Aorta (tissue), 5 donors: ENCODE results near the gene PCNX3. TPM values are rescaled to one million over a fixed set of nuclear protein-coding genes. Genes with fewer than 3 reads are reported as not detected.
A peak's percentile ranks its signal among the peaks of the same experiment; 100 is the strongest.
"Not testable (repeated sequence)": the region's sequence is repeated elsewhere in the genome, so short reads cannot be mapped to it uniquely, and the experiment has no call there.

ENCODE experiments used
- ATAC-seq: fragments of 200-7000 bp; cut with Tn5 transposase; one replicate; pipeline ENCODE4 v1.9.1; 2022; ENCODE audit warnings: moderate library complexity; ENCODE audit not compliant: low FRiP score
- DNase-seq, 2 donors: peaks; one replicate each; pipeline ENCODE4 v3.0.0-alpha.2; 2020
- H3K27ac ChIP-seq, 2 donors: one replicate each; pipeline ENCODE4 v1.5.1; 2013; ENCODE audit warnings: low read length in 2 of 2, mild to moderate bottlenecking in 2 of 2, moderate library complexity in 2 of 2, control low read depth in 1 of 2, inconsistent platforms in 1 of 2, low read depth in 1 of 2
- H3K27me3 ChIP-seq, 2 donors: one replicate each; pipeline ENCODE4 v1.6.1; 2013; ENCODE audit warnings: control low read depth in 1 of 2, low read length in 1 of 2, mild to moderate bottlenecking in 1 of 2, moderate library complexity in 1 of 2; ENCODE audit not compliant: insufficient read depth in 2 of 2, control insufficient read depth in 1 of 2
- H3K36me3 ChIP-seq, 2 donors: one replicate each; pipeline ENCODE4 v1.6.1; 2013; ENCODE audit warnings: control low read depth in 1 of 2, low read length in 1 of 2, mild to moderate bottlenecking in 1 of 2; ENCODE audit not compliant: insufficient read depth in 2 of 2, control insufficient read depth in 1 of 2
- H3K4me1 ChIP-seq, 2 donors: one replicate each; pipeline ENCODE4 v1.6.1; 2013; ENCODE audit warnings: low read length in 2 of 2, control low read depth in 1 of 2, mild to moderate bottlenecking in 1 of 2, moderate library complexity in 1 of 2; ENCODE audit not compliant: insufficient read depth in 2 of 2, control insufficient read depth in 1 of 2
- H3K4me3 ChIP-seq, 2 donors: one replicate each; pipeline ENCODE4 v1.5.1; 2013; ENCODE audit warnings: low read length in 2 of 2, control low read depth in 1 of 2, mild to moderate bottlenecking in 1 of 2
- H3K9me3 ChIP-seq: one replicate; pipeline ENCODE4 v1.6.1; 2013; ENCODE audit warnings: mild to moderate bottlenecking, low read length; ENCODE audit not compliant: control insufficient read depth
- WGBS, 2 donors: extraction: QIAGEN DNeasy Blood & Tissue Kit; methylation state at CpG; one replicate each; pipeline ENCODE4 v1.1.7; 2013; 5-methylcytosine and 5-hydroxymethylcytosine counted together
- intact Hi-C, 2 donors: fragments of 100-400 bp; cut with DNase I; formaldehyde crosslinking; loops; one replicate each; pipeline versions ENCODE4 v1.14.2 to v1.15.0; 2022
- polyA plus RNA-seq, 2 donors: library from polyadenylated mRNA; stranded (reverse); fragments of 200-250 nt; gene quantifications; one replicate each; pipeline ENCODE4 v1.2.3, GENCODE V29; 2013
- total RNA-seq, 2 donors: library from RNA; stranded (reverse); fragmentation: NEBNext Ultra II Directional; extraction: Animal tissue kit (Norgen Biotek cat#: 25700); gene quantifications; one replicate each; pipeline ENCODE4 v1.2.1, GENCODE V29; 2021
- donor health status: healthy with polysubstance abuse.
- donor health status: Bipolar disorder and iron deficiency.
- donor health status: DM: no; HTN: no; CAD: no.
- donor health status: DM: no; HTN: no; CAD: no.
- donor health status: DM: yes; HTN: yes; CAD: no.

PCNX3 gene
- total and polyA plus RNA-seq, 4 donors: 3.9 to 50.0 (median 26.8) TPM

DNA sequence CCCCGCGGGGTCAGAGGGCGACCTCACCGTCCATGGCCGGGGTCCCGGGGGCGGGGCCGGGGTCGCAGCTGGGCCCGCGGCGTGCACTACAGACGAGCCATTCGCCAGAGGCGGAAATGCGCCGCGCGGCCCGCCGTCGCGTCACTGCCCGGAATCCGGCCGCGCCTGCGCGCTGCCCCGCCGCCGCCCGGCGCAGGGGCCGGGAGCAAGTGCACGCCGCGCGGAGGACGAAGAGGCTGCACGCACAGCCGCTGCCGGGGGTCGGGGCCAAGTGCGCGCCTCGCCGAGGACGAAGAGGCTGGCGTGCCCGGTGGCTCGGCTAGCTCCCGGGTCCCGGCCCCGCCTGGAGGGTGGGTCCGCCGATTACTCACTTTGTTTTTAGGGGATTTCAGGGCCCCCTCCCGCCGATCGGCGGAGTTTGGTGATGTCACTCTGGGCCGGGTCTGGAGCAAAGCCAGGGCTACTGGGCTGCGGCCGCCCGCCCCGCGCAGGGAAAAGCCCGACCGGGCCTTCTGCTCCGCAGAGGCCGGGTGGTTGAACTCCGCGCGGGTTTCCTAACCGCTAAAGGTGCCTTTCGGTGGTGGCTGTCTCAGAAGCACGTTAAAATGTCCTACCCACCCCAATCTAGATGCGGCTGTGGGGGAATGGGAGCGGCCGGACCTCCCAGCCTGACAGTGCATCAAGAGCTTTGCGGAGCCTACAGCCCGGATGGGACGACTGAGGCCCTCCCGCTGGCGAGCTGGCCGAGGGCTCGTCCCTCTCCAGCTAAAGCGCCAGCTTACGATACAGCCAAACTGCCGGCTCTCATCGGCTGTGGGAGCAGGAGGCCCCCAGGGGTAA lies 47.4 kb downstream of the PCNX3 start, which contains the start of gene RELA:
Gene RELA (minus strand): TSS at position 118 of the 840 bp plus-strand sequence. CDS start 84 bp downstream, at position 34.
- WGBS, 2 donors: 0 to 1% methylated on average over 77 to 91 of the region's 91 CpGs
- intact Hi-C loops: loop anchor here in 1 of 2 donors (5.0 kb wide), 1 partner anchor 49 kb away; the partner anchor contains the start of gene KAT5
- peak within 1 kb of the TSS; percentile 83 to 92 for H3K27ac ChIP-seq
- H3K9me3 ChIP-seq: no peaks in the 10 kb centered on the region
- peaks cover 0 to 2% of the 10 kb centered on the region in 2 donors for H3K36me3 ChIP-seq
- no peaks in the 10 kb centered on the region for H3K4me1 ChIP-seq
- peak within 1 kb of the TSS; percentile 82 to 93 for H3K4me3 ChIP-seq
- DNase-seq: peak; percentile 97 to 98
- no peaks in the 10 kb centered on the region for H3K27me3 ChIP-seq
- ATAC-seq: peak; percentile 95

DNA sequence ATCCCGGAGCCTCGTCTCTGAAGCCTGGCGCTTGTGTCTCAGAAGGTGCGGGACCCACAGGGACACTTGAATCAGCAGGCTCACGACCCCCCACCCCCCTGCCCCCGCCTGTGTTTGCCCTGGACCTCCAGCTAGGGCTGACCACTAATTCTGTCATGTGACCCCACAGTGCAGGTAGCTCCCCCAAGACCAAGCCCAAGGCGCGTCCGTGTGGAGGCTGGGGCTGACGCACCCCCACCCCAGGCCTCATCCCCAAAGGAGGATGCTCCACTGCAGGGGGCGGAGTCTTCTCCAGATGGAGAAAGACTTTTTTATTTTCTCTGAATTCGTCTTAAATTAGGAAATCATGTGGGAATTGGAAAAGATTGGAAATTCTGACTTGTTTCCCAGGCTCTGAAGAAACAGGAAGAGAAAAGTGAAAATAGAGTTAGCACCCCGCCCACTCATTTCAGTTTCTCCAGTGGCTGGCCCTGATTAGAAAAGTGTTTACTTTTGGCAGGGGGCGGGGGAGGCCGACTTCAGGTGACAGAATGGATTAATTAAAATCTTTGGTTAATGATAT lies 48.1 kb downstream of the PCNX3 start:
- peaks cover 0 to 2% of the 10 kb centered on the region in 2 donors for H3K36me3 ChIP-seq
- no peak for DNase-seq
- WGBS, 2 donors: 1 to 2% methylated on average over 15 of the region's 15 CpGs
- H3K27me3 ChIP-seq: no peaks in the 10 kb centered on the region
- intact Hi-C loops: loop anchor here in 1 of 2 donors (5.0 kb wide), 1 partner anchor 49 kb away; the partner anchor contains the start of gene KAT5
- peak overlapping the region; percentile 77 to 93 for H3K4me3 ChIP-seq
- no peaks in the 10 kb centered on the region for H3K4me1 ChIP-seq
- peak overlapping the region; percentile 83 to 92 for H3K27ac ChIP-seq
- peak; percentile 83 for ATAC-seq
- no peaks in the 10 kb centered on the region for H3K9me3 ChIP-seq

DNA sequence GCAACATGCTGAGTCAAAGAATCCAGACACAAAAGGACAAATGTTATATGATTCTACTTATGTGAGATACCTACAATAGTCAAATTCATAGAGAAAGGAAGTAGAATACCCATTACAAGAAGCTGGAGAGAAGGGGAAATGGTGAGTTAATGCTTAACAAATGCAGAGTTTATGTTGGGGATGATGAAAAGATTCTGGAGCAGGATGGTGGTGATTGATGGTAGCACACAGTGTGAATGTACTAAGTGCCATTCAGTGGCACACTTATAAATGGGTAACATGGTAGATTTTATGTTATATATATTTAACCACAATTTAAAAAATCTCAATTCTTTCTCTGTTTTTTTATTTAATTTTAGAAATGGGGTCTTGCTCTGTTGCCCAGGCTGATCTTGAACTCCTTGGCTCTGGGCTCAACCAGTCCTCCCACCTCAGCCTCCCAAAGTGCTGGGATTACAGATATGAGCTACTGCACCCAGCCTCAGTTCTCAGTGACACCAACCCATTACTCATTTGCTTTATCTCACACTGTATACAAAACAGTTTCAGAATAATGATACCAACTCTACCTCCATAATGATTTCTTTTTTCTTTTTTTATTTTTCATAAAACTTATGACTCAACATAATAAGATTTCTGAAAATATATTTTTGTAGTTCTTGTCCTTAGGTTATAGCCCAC lies 56.7 kb downstream of the PCNX3 start:
- Histone ChIP-seq H3K36me3 (no peaks in the 10 kb centered on the region), H3K27ac (no peak overlapping the region), H3K9me3 (no peaks in the 10 kb centered on the region), H3K4me1 (no peaks in the 10 kb centered on the region), H3K27me3 (no peaks in the 10 kb centered on the region), H3K4me3 (no peak overlapping the region)
- ATAC-seq (no peak), DNase-seq (no peak)
- intact Hi-C loops: no loop called here

DNA sequence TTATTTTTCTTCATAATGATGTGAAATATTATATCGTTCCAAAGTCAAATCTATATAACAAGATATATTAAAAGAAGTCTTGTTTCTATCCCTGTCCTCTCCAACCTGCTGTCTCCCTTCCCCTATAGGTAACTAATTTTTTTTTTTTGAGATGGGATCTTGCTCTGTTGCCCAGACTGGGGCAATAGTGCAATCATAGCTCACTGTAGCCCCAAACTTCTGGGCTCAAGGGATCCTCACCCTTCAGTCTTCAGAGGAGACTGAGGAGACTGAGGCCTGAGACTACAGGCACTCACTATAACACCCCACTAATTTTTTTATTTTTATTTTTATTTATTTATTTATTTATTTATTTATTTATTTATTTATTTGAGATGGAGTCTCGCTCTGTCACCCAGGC lies 57.4 kb downstream of the PCNX3 start:
- H3K27ac ChIP-seq: no peak overlapping the region
- no peaks in the 10 kb centered on the region for H3K27me3 ChIP-seq
- ATAC-seq: no peak
- no peaks in the 10 kb centered on the region for H3K9me3 ChIP-seq
- H3K36me3 ChIP-seq: no peaks in the 10 kb centered on the region
- H3K4me3 ChIP-seq: no peak overlapping the region
- H3K4me1 ChIP-seq: no peaks in the 10 kb centered on the region
- intact Hi-C loops: no loop called here
- no peak for DNase-seq
- 76 to 79% methylated on average over 1 of the region's 2 CpGs for WGBS, 2 donors

DNA sequence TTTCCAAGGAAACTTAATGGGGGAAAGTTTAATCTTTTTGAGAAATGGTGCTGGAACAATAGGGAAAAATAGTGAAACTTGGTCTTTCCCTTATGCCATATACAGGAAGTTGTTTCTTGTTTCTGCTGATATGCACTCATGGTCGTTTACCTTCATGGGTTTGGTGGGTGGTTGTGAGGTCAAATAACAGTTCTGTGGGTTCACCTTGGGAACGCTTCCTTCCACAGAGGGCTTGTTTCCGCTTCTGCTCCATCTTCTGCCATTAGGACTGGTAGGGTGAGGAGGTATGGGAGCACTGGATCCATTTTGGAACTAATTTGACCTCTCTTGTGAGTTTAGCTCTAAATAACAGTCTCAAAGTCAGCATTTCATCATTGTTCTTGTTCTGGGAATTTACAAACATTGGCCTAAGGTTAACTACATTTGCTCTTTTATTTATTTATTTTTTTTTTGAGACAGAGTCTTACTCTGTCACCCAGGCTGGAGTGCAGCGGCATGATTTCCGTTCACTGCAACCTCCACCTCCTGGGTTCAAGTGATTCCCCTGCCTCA lies 64.7 kb downstream of the PCNX3 start:
- DNase-seq (no peak), ATAC-seq (no peak)
- intact Hi-C loops: no loop called here
- 79 to 81% methylated on average over 5 of the region's 5 CpGs for WGBS, 2 donors
- Histone ChIP-seq H3K4me3 (no peak overlapping the region), H3K9me3 (no peaks in the 10 kb centered on the region), H3K4me1 (no peaks in the 10 kb centered on the region), H3K27ac (no peak overlapping the region), H3K27me3 (no peaks in the 10 kb centered on the region), H3K36me3 (no peaks in the 10 kb centered on the region)

DNA sequence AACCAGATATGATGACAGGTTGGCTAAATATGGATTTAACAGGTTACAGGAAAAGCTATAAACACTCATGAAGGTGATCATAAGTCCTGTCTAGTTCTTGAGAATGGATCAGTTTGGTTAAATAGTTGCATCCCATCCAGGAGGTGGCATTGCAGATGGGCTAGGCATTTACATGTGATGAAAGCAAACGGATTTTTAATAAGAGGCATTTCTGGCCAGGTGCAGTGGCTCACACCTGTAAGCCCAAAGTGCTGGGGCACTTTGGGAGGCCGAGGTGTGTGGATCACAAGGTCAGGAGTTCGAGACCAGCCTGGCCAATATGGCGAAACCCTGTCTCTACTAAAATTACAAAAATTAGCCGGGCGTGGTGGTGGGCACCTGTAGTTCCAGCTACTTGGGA lies 67.9 kb downstream of the PCNX3 start:
- H3K9me3 ChIP-seq, DNase-seq, H3K4me1 ChIP-seq, ATAC-seq, H3K4me3 ChIP-seq, intact Hi-C loops, H3K27me3 ChIP-seq, H3K27ac ChIP-seq, H3K36me3 ChIP-seq: not testable (repeated sequence)
- WGBS, 2 donors: 80 to 82% methylated on average over 6 of the region's 6 CpGs

DNA sequence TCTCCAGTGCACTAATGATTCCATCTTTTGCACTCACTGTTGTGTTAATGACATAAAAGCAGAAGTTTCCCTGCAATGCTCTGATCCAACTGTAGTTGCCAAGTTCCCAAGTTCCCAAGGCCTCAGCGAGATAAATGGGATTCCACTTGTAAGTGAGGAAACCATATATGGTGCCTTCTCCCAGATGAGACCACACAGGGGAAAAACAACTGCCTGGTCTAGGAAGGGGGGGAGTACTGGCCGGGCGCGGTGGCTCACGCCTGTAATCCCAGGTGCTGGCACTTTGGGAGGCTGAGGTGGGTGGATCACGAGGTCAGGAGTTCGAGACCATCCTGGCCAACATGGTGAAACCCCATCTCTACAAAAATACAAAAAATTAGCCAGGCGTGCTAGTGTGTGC lies 70.4 kb downstream of the PCNX3 start:
- Histone ChIP-seq H3K36me3 (no peaks in the 10 kb centered on the region), H3K27ac (no peak overlapping the region), H3K4me1 (no peaks in the 10 kb centered on the region), H3K27me3 (no peaks in the 10 kb centered on the region), H3K9me3 (no peaks in the 10 kb centered on the region), H3K4me3 (no peak overlapping the region)
- 54 to 58% methylated on average over 8 of the region's 8 CpGs for WGBS, 2 donors
- intact Hi-C loops: no loop called here
- no peak for ATAC-seq
- DNase-seq: no peak
